Stimulated activated CD8-positive, alpha-beta memory T cell treated with anti-CD3 and anti-CD28 coated beads, Interleukin-15, amount 100 ng/mL, for 4 hours (primary cell): ENCODE data around the gene NOG.

Source experiments
- DNase-seq, 2 donors: peaks; one replicate each; pipeline ENCODE4 v3.0.0-alpha.2; 2020; ENCODE audit warnings: low read depth in 2 of 2

Gene NOG

DNA sequence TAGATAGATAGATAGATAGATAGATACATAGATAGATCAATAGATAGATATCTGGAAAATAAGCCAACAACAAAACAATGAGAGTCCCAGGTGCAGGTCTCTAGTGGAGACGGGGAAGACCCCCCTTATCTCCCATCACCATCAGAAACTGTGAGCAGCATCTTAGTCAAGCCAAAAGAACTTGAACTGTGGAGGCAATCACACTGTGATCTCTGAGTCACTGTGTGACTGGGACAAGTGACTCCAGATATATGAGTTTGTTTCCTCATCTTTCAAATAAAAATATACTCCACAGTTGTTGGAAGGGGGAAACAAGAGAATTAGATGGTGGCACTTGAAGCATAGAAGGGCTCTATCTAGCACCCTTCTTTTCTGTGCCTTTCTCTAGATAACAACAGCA, 42.1 kb downstream of the NOG start:
- no peak for DNase-seq

GRCh38 chr17:56636265-56636664, 42.8 kb downstream of the NOG start:
- no peak for DNase-seq

DNA sequence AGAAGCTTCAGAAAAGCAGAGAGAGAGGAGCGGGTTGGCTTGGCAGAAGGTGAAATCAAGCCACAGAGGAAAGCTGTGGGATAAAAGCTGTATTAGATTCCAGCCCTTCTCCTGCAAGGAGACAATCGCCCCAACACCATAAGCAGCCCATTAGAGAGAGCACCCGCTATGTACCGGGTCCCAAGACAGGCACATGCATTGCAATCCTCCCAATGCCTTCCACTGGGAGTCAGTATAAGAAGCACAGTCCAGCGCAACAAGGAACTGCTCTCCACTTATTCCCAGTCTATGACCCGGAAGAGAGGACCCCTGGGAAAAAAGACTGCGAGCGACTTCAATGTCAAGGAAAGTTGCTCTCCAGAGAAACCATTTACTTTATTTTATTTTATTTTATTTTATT, 43.8 kb downstream of the NOG start:
- no peak for DNase-seq

DNA sequence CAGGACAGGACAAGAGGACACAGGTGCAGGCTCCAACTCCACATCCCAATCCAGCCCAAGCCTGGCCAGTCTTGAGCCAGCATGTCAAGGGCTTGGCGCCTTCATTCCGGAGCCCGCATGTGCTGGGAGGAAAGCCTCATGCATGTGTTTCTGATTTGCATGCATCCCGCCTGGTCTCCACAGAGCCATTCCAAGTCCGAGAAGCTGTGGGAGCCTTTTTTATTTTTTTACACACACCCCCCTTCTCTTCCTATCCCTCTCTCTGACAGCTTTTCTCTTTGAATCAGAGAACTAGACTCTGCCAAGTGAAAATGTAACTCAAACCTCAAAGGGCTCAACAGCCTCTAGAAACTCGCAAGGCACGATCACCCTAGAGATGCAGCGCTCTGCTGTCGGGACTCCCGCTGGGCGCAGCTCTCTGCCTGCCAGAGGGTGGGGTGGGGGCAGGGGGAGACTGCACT, 45.1 kb downstream of the NOG start:
- DNase-seq, result no peak

- DNase-seq, result no peak
Observed at GRCh38 chr17:56639517-56639916, 46.0 kb downstream of the NOG start.

DNA sequence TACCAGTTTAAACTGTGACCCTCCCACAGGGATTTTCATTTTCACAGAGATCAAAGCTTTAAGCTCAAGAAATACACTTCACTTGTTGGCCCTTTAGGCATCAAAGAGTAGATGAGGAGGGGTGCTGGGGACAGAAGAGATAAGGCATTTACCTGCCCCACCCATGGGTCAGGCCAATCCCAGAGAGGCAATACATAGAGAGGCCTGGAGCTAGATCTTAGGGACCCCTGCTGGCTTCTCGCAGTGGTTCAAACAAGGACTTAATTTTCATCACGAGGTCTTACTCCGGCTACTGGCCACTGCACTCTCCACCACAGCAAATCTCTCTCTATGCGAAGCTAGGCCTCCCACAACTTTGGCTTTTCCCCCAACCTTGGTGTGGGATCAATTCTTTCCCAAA, 46.6 kb downstream of the NOG start:
- DNase-seq, result no peak

DNA sequence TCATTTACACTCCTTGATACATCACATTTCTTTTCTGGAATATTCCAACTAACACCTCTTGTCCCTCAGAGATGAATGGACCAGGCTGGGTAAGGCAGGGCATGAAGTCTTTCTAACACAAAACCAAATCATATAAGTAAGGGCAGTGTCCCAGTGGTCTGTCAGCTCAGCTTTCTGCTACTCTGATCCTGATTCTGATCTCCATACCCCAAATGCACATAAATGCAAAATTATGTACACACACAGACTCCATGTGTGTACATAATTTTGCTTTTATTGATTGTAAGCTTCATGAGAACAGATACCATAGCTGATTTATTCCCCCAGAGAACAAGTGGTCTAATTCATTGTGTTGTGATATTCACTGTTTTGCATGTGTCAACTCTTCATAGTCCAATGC, 47.9 kb downstream of the NOG start:
- no peak for DNase-seq

- DNase-seq, result no peak
Observed at GRCh38 chr17:56641894-56642293, 48.4 kb downstream of the NOG start.

GRCh38 chr17:56642424-56642823, 48.9 kb downstream of the NOG start:
- no peak for DNase-seq
